Femur (tissue), 1 donor: Measurements from ENCODE around the gene RAP1GDS1.
"Not testable (repeated sequence)": the region's sequence is repeated elsewhere in the genome, so short reads cannot be mapped to it uniquely, and the experiment has no call there.

ENCODE experiments used
- DNase-seq: peaks from one replicate; pipeline ENCODE4 v3.0.0-alpha.2; 2017

The RAP1GDS1 gene

GRCh38 chr4:98288671-98289070 lies 27.5 kb downstream of the RAP1GDS1 start:
- not testable (repeated sequence) for DNase-seq

- DNase-seq = no peak
Measured at GRCh38 chr4:98289375-98289774, 28.2 kb downstream of the RAP1GDS1 start.

- no peak for DNase-seq
Measured at GRCh38 chr4:98290511-98290910, 29.3 kb downstream of the RAP1GDS1 start.

- DNase-seq = no peak
Measured at GRCh38 chr4:98293104-98293887, 32.1 kb downstream of the RAP1GDS1 start.

GRCh38 chr4:98298022-98298421 lies 36.8 kb downstream of the RAP1GDS1 start:
- no peak for DNase-seq

GRCh38 chr4:98300706-98301105 lies 39.5 kb downstream of the RAP1GDS1 start:
- DNase-seq = no peak

- DNase-seq = no peak
Measured at GRCh38 chr4:98305576-98305975, 44.4 kb downstream of the RAP1GDS1 start.

- DNase-seq = no peak
Measured at GRCh38 chr4:98310867-98311266, 49.7 kb downstream of the RAP1GDS1 start.

- DNase-seq = no peak
Measured at GRCh38 chr4:98311656-98312055, 50.5 kb downstream of the RAP1GDS1 start.

- DNase-seq = no peak
Measured at GRCh38 chr4:98314791-98315565, 53.8 kb downstream of the RAP1GDS1 start.

GRCh38 chr4:98318521-98318920 lies 57.3 kb downstream of the RAP1GDS1 start:
- no peak for DNase-seq

GRCh38 chr4:98319021-98319420 lies 57.8 kb downstream of the RAP1GDS1 start:
- DNase-seq = no peak

GRCh38 chr4:98326168-98326567 lies 65.0 kb downstream of the RAP1GDS1 start:
- no peak for DNase-seq

- no peak for DNase-seq
Measured at GRCh38 chr4:98327694-98328093, 66.5 kb downstream of the RAP1GDS1 start.

GRCh38 chr4:98329879-98330640 lies 68.9 kb downstream of the RAP1GDS1 start:
- not testable (repeated sequence) for DNase-seq

- no peak for DNase-seq
Measured at GRCh38 chr4:98332017-98332416, 70.8 kb downstream of the RAP1GDS1 start.

- DNase-seq = no peak
Measured at GRCh38 chr4:98334461-98334860, 73.3 kb downstream of the RAP1GDS1 start.

- no peak for DNase-seq
Measured at GRCh38 chr4:98338761-98339438, 77.7 kb downstream of the RAP1GDS1 start.

- no peak for DNase-seq
Measured at GRCh38 chr4:98341309-98341708, 80.1 kb downstream of the RAP1GDS1 start.

GRCh38 chr4:98343626-98344025 lies 82.4 kb downstream of the RAP1GDS1 start:
- no peak for DNase-seq

- no peak for DNase-seq
Measured at GRCh38 chr4:98345838-98346237, 84.7 kb downstream of the RAP1GDS1 start.

- DNase-seq = no peak
Measured at GRCh38 chr4:98352396-98352795, 91.2 kb downstream of the RAP1GDS1 start.

GRCh38 chr4:98352940-98353339 lies 91.8 kb downstream of the RAP1GDS1 start:
- DNase-seq = no peak
